ENCODE results near the gene PTPRH.

PTPRH gene

GRCh38 chr19:55134736-55135135 lies 74.6 kb downstream of the PTPRH start:
- DNase-seq (ENCODE audit: low read depth in 3 of 3, low spot score in 1 of 3) = no peak

GRCh38 chr19:55133639-55134444 lies 75.5 kb downstream of the PTPRH start:
- no peak for DNase-seq (ENCODE audit: low read depth in 3 of 3, low spot score in 1 of 3)

GRCh38 chr19:55132453-55133129 lies 76.7 kb downstream of the PTPRH start:
- DNase-seq (ENCODE audit: low read depth in 3 of 3, low spot score in 1 of 3) = no peak

GRCh38 chr19:55131421-55131820 lies 77.9 kb downstream of the PTPRH start:
- DNase-seq (ENCODE audit: low read depth in 3 of 3, low spot score in 1 of 3) = no peak

Data from stimulated activated CD4-positive, alpha-beta T cell treated with anti-CD3 and anti-CD28 coated beads, TNF-alpha, amount 100 ng/mL, for 1 hour (primary cell).